ENCODE data around the gene ITM2B. TPM values are rescaled to one million over a fixed set of nuclear protein-coding genes. Genes with fewer than 3 reads are reported as not detected.

ITM2B gene
- total RNA-seq, 1 donor from 2014 or later = 236 TPM

- Mint-ChIP-seq H3K27ac (ENCODE audit: unreplicated experiment) (no peak overlapping the region), H3K4me3 (ENCODE audit: unreplicated experiment) (no peak overlapping the region), H3K36me3 (ENCODE audit: unreplicated experiment) (no peaks in the 10 kb centered on the region), H3K9me3 (ENCODE audit: unreplicated experiment) (no peaks in the 10 kb centered on the region), H3K27me3 (ENCODE audit: unreplicated experiment) (no peaks in the 10 kb centered on the region), H3K4me1 (ENCODE audit: low read depth, unreplicated experiment) (no peaks in the 10 kb centered on the region)
- no peak for DNase-seq
- TF ChIP-seq CTCF (IDR thresholded peaks at IDR 0.05; ENCODE audit: partially characterized antibody, unreplicated experiment) = no peak
These were observed 25.0 kb downstream of the ITM2B start for GRCh38 chr13:48258002-48258401.

- TF ChIP-seq CTCF (IDR thresholded peaks at IDR 0.05; ENCODE audit: partially characterized antibody, unreplicated experiment) = no peak
- Mint-ChIP-seq H3K4me1 (ENCODE audit: low read depth, unreplicated experiment) (no peaks in the 10 kb centered on the region), H3K9me3 (ENCODE audit: unreplicated experiment) (no peaks in the 10 kb centered on the region), H3K27ac (ENCODE audit: unreplicated experiment) (no peak overlapping the region), H3K36me3 (ENCODE audit: unreplicated experiment) (no peaks in the 10 kb centered on the region), H3K27me3 (ENCODE audit: unreplicated experiment) (no peaks in the 10 kb centered on the region), H3K4me3 (ENCODE audit: unreplicated experiment) (no peak overlapping the region)
- no peak for DNase-seq
These were observed 25.4 kb downstream of the ITM2B start for GRCh38 chr13:48258430-48258829.

GRCh38 chr13:48260970-48261369 lies 28.0 kb downstream of the ITM2B start:
- Mint-ChIP-seq H3K9me3 (ENCODE audit: unreplicated experiment) (no peaks in the 10 kb centered on the region), H3K36me3 (ENCODE audit: unreplicated experiment) (no peaks in the 10 kb centered on the region), H3K27ac (ENCODE audit: unreplicated experiment) (no peak overlapping the region), H3K27me3 (ENCODE audit: unreplicated experiment) (no peaks in the 10 kb centered on the region), H3K4me1 (ENCODE audit: low read depth, unreplicated experiment) (no peaks in the 10 kb centered on the region), H3K4me3 (ENCODE audit: unreplicated experiment) (no peak overlapping the region)
- no peak for TF ChIP-seq CTCF (IDR thresholded peaks at IDR 0.05; ENCODE audit: partially characterized antibody, unreplicated experiment)
- no peak for DNase-seq

GRCh38 chr13:48263196-48263595 lies 30.2 kb downstream of the ITM2B start:
- H3K9me3 Mint-ChIP-seq (ENCODE audit: unreplicated experiment) = no peaks in the 10 kb centered on the region
- H3K27me3 Mint-ChIP-seq (ENCODE audit: unreplicated experiment) = no peaks in the 10 kb centered on the region
- DNase-seq = no peak
- no peak overlapping the region for H3K4me3 Mint-ChIP-seq (ENCODE audit: unreplicated experiment)
- H3K27ac Mint-ChIP-seq (ENCODE audit: unreplicated experiment) = no peak overlapping the region
- no peaks in the 10 kb centered on the region for H3K36me3 Mint-ChIP-seq (ENCODE audit: unreplicated experiment)
- no peaks in the 10 kb centered on the region for H3K4me1 Mint-ChIP-seq (ENCODE audit: low read depth, unreplicated experiment)
- no peak for TF ChIP-seq CTCF (IDR thresholded peaks at IDR 0.05; ENCODE audit: partially characterized antibody, unreplicated experiment)

GRCh38 chr13:48264058-48264457 lies 31.1 kb downstream of the ITM2B start:
- H3K4me3 Mint-ChIP-seq (ENCODE audit: unreplicated experiment) = no peak overlapping the region
- TF ChIP-seq CTCF (IDR thresholded peaks at IDR 0.05; ENCODE audit: partially characterized antibody, unreplicated experiment) = no peak
- H3K9me3 Mint-ChIP-seq (ENCODE audit: unreplicated experiment) = no peaks in the 10 kb centered on the region
- DNase-seq = no peak
- no peaks in the 10 kb centered on the region for H3K4me1 Mint-ChIP-seq (ENCODE audit: low read depth, unreplicated experiment)
- no peaks in the 10 kb centered on the region for H3K36me3 Mint-ChIP-seq (ENCODE audit: unreplicated experiment)
- no peaks in the 10 kb centered on the region for H3K27me3 Mint-ChIP-seq (ENCODE audit: unreplicated experiment)
- no peak overlapping the region for H3K27ac Mint-ChIP-seq (ENCODE audit: unreplicated experiment)
